ENCODE measurements around the gene RASD1.
A peak's percentile ranks its signal among the peaks of the same experiment; 100 is the strongest.
"Not testable (repeated sequence)": the region's sequence is repeated elsewhere in the genome, so short reads cannot be mapped to it uniquely, and the experiment has no call there.

RASD1 gene

DNA sequence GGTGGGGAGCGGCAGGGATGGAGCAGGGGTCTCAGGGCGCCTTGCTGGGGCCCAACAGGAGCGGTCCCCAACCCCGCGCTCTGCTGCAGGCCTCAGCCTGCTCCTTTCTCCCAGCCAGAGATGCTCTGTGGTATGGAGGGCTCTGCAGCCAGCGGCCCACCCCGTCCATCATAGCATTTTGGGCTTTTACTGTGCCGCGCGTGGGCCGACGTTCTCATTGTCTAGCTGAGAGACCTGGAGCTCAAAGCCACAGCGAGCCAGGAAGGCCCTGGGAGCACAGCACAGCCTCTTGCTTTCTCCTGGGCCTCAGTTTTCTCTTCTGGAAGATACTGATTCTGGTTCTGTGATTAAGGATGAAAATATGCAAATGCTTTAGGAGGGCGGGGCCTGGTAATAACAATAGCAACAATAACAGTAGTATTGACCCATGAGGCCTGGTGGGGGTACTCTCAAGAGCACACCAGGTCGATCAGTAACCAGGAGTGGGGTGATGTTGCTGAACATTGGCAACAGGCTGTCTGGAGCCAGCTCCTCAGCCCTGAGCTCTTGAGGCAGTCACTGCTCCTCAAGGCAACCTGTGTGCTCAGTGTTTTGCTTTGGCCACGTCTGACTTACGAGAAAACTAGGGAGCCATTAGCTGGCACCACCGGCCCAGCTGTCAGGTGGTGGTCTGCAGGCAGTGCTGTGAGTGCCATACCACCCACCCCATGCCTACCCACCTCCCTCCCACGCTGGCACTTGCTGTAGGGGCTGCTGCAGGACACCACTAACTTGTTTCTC lies 1.1 kb upstream of the RASD1 start:
- no peak for DNase-seq (ENCODE audit: low read depth)

DNA sequence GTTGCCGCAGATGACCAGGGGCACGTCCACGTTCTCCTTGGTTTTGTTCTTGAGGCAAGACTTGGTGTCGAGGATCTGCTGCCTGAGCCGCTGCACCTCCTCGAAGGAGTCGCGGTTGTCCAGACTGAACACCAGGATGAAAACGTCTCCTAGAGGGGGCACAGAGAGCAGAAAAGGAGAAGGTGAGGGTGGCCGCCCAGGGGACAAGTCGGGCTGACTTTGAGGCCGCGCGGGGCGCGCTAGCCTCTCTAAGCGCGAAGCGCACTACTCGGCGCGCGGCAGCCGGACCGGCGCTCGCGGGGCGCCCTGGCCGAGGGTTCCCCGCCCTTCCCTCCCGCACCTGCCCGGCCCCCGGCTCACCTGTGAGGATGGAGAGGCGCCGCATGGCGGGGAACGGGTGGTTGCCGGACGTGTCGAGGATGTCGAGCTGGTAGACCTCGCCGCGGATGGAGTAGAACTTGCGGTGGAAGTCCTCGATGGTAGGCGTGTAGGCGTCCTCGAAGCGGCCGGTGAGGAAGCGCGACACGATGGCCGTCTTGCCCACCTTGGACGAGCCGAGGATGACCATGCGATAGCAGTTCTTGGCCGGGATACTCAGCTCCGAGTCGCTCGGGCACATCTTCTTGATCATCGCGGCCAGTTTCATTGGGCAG lies 533 bp downstream of the RASD1 start:
- DNase-seq (ENCODE audit: low read depth): peak; percentile 45

DNA sequence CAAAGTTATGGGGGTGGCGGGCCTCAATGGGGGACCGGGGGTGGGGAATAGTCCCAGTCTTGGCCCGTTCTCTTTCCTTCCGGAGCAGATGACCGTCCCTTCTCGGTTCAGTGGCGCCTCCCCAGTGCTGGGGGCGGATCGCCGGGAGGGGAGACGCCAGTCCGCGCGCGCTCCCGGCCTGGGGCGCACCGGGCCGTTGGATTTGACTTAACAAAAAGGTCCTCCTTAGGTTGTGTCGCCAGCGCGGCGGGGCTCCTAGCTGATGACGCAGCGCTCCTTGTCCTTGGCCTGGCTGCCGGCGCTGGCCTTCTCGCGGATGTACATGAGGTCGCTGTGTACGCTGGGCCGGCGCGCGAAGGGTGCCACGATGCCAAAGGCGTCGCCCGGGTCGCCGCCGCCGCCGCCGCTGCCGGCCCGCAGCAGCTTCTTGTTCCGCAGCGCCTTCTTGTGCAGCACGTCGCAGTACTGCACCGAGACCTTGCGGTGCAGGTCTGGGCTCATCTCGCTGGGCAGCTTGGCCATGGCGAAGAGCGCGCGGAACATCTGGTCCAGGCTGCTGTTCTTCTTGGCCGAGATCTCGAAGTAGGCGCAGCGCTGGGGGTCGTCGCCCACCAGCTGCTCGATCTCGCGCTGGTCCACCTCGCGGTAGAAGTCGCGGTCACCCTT lies 1.2 kb downstream of the RASD1 start:
- DNase-seq (ENCODE audit: low read depth): no peak

DNA sequence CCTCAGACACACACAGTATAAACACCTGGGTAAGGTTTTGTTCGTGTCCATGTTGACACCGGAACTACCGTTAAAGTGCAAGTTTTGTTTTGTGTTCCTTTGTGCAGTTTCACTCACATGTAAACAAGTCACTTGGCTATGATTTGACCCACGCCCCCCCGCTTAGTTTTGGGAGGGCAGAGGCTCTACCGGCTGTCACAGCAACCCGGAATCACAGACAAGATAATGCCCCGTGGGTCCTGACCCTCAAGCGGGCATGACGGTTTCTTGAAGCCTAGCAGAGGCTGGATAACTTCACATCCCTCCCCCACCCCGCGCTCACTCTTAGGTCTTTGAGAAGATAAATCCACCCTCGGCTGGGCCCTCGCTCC lies 1.7 kb downstream of the RASD1 start:
- no peak for DNase-seq (ENCODE audit: low read depth)

DNA sequence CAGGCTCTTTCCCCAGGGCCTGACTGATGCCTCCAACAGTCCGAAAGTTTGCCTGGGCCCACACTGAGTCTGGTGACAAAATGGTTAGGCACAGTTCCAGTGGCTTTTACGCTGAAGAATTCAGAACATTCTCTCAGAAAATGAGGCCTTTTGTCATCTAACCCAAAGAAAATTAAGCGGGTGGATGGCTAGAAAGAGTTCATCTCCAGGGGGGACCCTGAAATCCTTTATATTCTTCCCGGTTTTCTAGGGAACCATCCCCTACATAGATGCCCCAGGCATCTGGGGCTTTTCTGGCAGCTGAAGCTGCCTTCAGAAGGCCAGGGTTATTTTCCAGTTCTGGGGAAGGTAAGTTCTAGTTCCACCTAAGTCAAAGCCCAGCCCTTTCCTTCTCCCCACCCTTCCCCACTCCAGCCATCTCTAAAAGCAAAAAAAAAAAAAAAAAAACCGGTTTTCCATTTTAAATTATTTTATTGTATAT lies 2.2 kb downstream of the RASD1 start:
- DNase-seq (ENCODE audit: low read depth): no peak

DNA sequence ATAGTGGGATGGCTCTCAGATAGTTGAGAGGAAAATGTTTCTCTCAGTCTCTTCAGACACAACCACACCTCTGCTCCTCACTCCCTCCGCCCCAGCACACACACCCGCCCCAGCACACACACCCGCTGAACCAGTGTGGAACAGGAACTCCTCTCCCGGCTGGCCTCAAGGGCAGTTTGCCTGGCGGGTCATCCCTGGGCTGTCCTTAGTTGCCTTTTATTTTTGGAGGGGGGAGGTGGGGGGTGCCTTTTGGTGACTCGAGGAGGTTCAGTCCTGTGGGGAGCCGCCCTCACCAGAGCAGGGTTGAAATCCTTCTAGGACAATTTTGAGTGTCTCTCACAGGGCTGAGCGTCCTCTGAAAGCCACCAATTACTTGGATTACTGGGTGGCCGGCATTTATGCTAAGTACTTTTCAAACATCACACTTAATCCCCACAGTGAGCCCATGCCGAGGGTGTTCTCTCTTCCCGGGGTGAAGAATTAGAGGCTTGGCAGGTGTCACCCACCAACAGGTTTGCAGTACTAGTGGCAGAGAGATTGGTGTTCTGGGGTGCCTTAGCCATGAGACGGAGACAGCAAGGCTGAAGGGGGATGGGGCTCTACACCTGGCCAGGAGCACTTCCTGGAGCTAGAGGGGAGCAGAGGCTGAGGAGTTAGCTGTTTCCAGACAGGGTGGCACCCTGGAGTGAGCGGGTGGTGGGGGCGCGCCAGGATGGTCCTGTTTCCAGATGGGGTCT lies 2.8 kb downstream of the RASD1 start:
- DNase-seq (ENCODE audit: low read depth): no peak

DNA sequence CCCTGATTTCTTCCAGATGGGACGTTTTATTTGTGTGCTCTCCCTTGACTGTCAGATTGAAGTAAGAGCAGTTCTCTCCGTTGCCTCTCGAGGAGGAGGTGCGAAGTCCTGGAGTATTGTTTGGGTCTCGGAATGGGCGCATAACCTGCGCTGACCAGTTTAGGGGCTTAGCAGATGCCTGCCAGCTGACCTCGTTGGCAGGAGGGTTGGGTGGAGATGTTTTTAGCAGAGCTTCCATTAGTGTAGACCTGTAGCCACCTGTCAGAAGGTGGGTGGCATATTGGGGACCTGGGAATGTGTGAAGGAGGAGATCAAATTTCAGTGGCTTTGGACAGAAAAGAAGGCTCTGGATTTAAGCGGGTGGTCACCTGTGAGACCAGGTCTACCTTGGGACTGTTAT lies 3.6 kb downstream of the RASD1 start:
- no peak for DNase-seq (ENCODE audit: low read depth)

DNA sequence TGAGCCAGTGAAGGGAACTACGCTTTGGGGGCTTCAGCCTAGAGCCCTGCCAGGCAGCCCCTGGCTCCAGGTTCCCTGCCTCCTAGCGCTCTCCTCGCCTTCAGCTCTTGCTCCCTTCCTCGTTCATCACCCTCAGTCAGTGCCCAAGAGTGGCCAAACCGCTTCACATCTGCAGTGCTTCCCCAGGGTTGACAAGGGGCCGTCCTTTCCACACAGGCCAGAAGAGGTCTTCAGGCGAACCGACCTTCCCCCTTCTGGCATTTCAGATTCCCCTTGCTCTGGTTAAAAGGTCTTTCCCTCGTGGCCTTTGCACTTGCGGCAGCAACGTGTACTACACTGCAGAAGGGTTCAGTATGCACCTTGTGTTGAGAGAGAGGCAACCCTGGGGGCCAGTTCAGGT lies 4.1 kb downstream of the RASD1 start:
- no peak for DNase-seq (ENCODE audit: low read depth)

DNA sequence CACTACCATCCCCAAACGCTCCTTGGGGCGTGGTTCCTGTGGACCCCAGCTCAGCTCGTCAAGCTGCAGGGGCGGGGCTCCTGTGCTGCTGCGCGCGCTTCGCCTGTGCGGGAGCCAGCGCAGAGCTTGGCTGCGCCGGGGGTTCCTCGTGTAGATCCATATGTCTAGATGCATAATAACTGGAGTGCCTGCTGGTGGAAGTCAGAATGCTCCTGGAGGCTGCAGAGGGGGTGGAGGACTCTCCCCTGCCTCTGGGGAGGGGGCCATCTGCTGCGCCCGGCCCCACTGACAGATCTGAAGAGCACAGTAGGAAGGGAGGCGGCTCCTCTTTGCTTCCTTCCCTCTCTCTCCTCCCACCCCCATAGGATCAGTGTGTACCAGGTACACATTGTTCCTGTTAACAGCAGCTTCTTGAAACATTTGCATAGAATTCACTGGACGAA lies 4.6 kb downstream of the RASD1 start:
- no peak for DNase-seq (ENCODE audit: low read depth)

DNA sequence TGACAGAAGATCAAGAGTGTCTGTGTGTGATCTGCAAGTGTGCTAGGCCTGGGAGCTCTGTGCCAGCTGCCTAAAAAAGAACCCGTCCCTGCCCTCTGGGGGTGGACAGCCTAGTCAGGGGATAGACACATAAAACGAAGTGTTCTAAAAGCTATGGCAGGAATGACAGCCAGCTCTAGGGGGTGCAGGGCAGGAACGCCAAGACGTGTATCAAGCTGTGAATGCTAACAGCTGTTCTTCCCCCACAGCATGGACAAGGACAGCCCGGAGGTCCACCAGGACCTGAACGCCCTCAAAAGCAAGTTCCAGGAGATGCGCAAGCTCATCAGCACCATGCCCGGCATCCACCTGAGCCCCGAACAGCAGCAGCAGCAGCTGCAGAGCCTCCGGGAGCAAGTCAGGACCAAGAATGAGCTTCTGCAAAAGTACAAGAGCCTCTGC lies 5.1 kb downstream of the RASD1 start:
- no peak for DNase-seq (ENCODE audit: low read depth)

DNA sequence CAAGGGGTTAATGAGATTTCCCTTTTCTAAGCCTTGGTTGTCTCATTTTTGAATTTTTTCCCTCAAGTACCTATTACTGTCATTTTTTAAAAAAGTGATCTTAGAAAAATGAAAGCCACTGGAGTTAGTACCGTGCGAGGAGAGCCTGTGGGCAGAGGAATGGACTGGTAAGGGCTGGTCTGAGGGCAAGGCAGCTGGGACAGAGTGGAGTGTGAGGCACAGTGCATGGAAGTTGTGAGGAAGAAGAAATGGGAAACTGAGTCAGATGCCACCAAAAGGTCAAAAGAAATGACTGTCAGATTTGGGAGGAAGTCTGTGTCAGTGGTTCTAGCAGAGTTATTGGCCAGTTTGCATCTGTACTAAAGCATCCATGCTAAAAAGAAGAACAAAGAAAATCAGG lies 8.2 kb downstream of the RASD1 start:
- DNase-seq (ENCODE audit: low read depth): no peak

DNA sequence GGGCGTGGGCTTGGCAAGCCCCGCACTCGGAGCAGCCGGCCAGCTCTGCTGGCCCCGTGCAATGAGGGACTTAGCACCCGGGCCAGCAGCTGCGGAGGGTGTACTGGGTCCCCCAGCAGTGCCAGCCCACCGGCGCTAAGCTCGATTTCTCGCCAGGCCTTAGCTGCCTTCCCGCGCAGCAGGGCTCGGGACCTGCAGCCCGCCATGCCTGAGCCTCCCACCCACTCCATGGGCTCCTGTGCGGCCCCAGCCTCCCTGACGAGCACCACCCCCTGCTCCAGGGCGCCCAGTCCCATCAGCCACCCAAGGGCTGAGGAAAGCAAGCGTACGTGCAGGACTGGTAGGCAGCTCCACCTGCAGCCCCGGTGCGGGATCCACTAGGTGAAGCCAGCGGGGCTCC lies 9.8 kb downstream of the RASD1 start:
- DNase-seq (ENCODE audit: low read depth): not testable (repeated sequence)

DNA sequence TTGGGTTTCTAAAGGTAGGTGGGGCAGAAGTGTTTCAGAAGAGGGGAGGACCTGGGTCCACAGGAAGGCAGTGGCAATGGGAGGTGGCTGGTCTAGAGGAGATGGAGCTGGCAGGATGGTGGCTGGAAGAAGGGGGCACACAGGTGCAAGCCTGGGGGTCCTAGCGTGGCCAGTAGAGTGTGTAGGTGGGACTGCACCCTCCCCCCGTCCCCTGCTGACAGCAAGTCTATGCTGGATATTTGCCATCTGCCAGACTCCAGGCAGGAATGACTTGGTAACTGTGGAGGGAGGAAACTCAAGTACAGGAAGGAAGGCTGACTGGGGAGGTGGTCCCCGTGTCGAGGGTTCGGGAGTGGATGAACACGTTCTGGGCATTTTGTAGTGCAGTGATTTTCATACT lies 10.8 kb downstream of the RASD1 start:
- DNase-seq (ENCODE audit: low read depth): no peak

DNA sequence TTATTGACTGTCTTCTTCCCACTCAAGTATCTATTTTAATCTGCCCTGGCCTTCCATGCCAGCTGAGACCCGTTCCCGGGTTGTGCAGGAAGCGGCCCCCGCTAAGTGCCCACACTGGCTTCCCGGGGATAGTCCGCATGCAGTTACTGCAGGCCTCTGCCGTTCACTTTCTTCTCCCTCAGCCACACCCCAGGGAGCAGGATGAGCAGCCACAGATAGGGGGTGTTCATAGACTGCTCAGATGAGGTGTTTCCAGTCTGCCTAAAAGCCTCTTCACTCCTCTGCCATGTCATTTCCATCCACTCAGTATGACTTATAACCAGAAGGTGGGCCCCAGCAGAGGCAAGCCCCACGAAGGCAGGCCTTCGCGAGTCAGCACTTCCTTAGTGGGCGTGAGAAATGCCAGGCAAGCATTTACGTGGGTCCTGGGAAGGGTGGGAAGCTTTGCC lies 11.7 kb downstream of the RASD1 start:
- DNase-seq (ENCODE audit: low read depth): peak; percentile 40

DNA sequence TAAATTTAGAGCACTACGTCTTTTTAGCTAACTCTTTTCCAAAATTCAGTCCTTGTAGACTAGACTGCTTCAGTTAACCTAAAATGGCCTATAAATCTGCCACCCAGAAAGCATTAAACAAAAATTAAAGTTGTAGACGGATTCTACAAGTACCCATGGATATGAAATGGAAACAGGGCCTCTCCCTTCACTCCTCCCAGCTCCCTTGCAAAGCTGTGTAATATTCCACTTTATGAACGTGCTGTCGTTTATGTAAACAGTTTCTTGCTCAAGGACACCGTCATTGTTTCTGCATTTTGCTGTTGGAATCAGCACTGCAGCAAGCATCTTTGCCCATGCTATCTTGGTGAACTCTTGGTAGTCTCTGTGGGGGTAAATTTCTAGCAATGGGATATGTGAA lies 14.3 kb downstream of the RASD1 start:
- no peak for DNase-seq (ENCODE audit: low read depth)

DNA sequence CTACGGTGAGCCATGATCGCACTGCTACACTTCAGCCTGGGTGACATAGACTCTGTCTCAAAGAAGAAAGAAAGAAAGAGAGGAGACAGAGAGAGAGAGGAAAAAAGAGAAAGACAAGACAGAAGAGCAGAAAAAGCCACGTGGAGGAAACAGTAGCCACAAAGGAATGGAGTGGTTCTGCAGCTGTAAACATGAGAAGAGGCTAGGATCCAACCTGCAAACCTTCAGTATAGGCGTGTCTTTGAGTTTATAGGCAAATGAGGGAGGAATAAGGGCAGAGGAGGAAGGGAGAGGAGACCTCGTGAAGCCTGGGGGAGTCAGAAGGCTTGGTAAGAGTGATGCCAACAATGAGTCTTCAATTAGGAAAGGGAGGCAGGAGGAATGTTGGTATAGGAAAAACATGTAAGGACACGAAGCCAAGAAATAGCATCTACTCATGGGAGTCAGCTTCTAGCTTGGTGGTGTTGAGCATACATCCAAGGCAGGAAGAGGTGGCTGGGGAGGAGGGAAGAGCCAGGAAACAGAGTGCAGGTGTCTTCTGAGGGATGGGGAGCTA lies 15.5 kb downstream of the RASD1 start:
- no peak for DNase-seq (ENCODE audit: low read depth)

DNA sequence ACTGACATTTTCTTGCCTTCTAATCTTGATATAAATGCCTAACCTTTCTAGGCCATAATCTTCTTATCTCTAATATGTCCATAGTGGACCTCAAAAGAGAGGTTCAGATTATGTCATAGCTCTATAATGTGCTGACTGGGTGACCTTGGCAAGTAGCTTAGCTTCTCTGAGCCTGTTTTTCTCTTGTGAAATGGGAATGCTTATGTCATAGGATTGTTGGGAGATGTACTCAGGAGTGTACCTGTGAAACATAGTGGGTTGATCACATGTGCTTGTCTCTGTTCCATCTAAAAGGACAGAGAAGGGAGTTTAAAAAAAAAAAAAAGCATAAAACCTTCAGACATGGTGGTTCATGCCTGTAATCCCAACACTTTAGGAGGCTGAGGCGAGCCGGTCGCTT lies 17.0 kb downstream of the RASD1 start:
- DNase-seq (ENCODE audit: low read depth): peak; percentile 72

DNA sequence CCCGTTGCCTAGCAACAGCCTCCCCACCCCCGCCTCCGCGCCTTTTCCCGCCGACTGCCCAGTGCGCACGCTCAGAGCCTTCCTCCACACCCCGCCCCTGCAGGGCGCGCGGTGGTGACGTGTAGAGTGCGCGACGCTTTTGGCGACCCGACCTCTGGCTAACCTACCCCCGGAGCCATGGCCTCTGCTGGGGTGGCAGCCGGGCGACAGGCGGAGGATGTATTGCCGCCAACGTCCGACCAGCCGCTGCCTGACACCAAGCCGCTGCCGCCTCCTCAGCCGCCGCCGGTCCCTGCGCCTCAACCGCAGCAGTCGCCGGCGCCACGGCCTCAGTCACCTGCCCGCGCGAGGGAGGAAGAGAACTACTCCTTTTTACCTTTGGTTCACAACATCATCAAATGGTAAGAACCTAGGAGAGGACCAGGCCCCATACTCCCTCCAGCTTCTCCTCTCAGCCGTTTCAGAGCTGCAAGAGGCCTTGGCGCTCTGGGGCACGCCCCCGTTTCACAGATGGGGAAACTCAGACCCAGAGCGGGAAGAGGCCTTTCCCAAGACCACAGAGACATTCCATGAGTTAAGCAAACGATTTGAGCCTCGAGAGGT lies 19.2 kb downstream of the RASD1 start, which contains the start of gene MED9:
TSS of gene MED9 (plus strand) at position 136 of the 603 bp plus-strand sequence. CDS start at position 178, 42 bp downstream.
- DNase-seq (ENCODE audit: low read depth): peak; percentile 87

DNA sequence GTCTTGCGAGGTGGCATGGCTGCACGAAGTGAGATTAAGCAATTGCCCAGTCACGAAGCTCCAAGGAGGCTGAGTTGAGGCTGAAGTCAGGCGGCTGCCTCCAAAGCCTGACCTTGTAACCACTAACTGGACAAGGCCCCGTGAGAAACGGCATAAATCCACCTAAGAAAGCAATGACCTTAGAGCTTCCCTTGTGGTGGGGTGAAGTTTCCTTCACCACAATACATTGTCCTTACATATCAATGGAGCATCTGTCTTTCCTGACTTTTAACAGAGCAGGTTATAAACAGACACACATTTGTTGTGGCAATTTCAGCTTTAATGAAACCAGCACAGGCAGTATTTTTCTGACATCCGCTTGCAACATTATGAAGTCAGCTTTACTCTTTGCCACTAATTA lies 21.9 kb downstream of the RASD1 start:
- no peak for DNase-seq (ENCODE audit: low read depth)

DNA sequence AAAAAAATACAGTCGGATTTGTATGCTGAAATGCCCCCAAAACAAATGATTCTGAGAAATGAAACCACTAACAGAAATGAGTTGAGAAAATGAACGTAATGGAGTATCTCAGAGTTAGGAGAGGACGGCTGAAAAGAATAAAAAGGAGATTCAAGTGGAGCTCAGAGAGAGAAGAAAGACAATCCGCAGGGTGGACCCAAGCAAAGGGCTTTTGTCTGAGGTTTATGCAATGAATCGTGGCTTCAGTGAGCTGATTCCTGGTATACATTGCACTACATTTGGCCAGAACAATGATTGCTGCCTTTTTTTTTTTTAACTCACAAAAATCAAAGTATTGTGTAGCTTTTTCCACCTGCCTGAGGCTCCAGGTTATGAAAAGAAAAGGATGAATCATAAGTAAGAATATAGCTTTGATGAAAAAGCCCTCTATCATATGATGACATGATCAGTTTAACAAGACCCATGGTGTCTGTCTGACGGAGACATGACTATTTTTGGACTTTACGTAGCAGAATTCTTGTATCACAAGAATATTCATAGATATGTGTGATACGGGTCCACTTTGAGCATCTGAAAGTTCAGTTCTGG lies 23.8 kb downstream of the RASD1 start:
- DNase-seq (ENCODE audit: low read depth): no peak

DNA sequence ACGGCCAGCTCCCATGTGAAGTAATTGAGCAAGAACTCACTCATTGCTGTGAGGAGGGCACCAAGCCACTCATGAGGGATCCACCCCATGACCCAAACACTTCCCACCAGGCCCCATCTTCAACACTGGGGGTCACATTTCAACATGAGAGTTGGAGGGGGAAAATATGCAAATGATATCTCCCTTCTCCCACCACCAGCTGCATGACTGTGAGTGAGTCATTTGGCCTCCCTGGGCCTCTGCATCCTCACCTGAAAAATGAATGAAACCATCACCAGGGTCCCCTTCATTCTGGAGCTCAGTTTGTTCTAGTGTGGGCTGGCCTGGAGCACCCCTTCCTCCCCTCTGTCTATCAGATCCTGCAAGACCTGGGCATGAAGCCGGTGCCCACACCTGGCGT lies 26.2 kb downstream of the RASD1 start:
- no peak for DNase-seq (ENCODE audit: low read depth)

Data from iris pigment epithelial cell (primary cell).